Left ventricle myocardium inferior (tissue), 1 donor: Measurements from ENCODE around the gene GSG1L. TPM values are rescaled to one million over a fixed set of nuclear protein-coding genes. Genes with fewer than 3 reads are reported as not detected.
"Not testable (repeated sequence)": the region's sequence is repeated elsewhere in the genome, so short reads cannot be mapped to it uniquely, and the experiment has no call there.

Experiments
- DNase-seq: peaks from one replicate; pipeline ENCODE4 v3.0.0-alpha.2; 2020
- H3K27ac ChIP-seq: fragments of 200-600 bp; replicated peaks from 2 replicates; pipeline ENCODE4 v1.8.0; 2021
- H3K27me3 ChIP-seq: fragments of 200-600 bp; 2 replicates; pipeline ENCODE4 v1.8.0; 2021; ENCODE audit warnings: low read depth
- H3K36me3 ChIP-seq: fragments of 200-600 bp; 2 replicates; pipeline ENCODE4 v1.8.0; 2021
- H3K4me1 ChIP-seq: fragments of 200-600 bp; 2 replicates; pipeline ENCODE4 v1.8.0; 2021
- H3K4me3 ChIP-seq: fragments of 200-600 bp; 2 replicates; pipeline ENCODE4 v1.8.0; 2021; ENCODE audit warnings: mild to moderate bottlenecking, moderate library complexity
- H3K9me3 ChIP-seq: fragments of 200-600 bp; replicated peaks from 2 replicates; pipeline ENCODE4 v1.8.0; 2021
- intact Hi-C: fragments of 100-400 bp; cut with micrococcal nuclease; formaldehyde crosslinking; loops from one replicate; pipeline ENCODE4 v1.11.0; 2022
- total RNA-seq: library from RNA; stranded (reverse); fragmentation: NEBNext Ultra II Directional; extraction: Animal tissue kit (Norgen Biotek cat#: 25700); gene quantifications from one replicate; pipeline ENCODE4 v1.2.1, GENCODE V29; 2021
- TF ChIP-seq, protein P1 (sequence below): fragments of 200-600 bp; IDR thresholded peaks from 2 replicates; pipeline ENCODE4 v1.8.0; 2021; ENCODE audit warnings: antibody characterized with exemption, mild to moderate bottlenecking, borderline replicate concordance
- donor health status: DM: no; HTN: yes; CAD: no; lungs with severe emphysema.

Gene GSG1L
- total RNA-seq, 1 donor from 2014 or later = 3.4 TPM

- Histone ChIP-seq H3K27ac (no peak overlapping the region), H3K4me3 (no peak overlapping the region), H3K36me3 (no peaks in the 10 kb centered on the region), H3K27me3 (no peaks in the 10 kb centered on the region), H3K4me1 (peaks cover 14% of the 10 kb centered on the region), H3K9me3 (peaks cover 5% of the 10 kb centered on the region)
- intact Hi-C loops = no loop called here
- DNase-seq = no peak
- TF ChIP-seq, protein P1, sequence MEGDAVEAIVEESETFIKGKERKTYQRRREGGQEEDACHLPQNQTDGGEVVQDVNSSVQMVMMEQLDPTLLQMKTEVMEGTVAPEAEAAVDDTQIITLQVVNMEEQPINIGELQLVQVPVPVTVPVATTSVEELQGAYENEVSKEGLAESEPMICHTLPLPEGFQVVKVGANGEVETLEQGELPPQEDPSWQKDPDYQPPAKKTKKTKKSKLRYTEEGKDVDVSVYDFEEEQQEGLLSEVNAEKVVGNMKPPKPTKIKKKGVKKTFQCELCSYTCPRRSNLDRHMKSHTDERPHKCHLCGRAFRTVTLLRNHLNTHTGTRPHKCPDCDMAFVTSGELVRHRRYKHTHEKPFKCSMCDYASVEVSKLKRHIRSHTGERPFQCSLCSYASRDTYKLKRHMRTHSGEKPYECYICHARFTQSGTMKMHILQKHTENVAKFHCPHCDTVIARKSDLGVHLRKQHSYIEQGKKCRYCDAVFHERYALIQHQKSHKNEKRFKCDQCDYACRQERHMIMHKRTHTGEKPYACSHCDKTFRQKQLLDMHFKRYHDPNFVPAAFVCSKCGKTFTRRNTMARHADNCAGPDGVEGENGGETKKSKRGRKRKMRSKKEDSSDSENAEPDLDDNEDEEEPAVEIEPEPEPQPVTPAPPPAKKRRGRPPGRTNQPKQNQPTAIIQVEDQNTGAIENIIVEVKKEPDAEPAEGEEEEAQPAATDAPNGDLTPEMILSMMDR = no peak
These were observed 80.3 kb downstream of the GSG1L start for GRCh38 chr16:27983244-27983643.

DNA sequence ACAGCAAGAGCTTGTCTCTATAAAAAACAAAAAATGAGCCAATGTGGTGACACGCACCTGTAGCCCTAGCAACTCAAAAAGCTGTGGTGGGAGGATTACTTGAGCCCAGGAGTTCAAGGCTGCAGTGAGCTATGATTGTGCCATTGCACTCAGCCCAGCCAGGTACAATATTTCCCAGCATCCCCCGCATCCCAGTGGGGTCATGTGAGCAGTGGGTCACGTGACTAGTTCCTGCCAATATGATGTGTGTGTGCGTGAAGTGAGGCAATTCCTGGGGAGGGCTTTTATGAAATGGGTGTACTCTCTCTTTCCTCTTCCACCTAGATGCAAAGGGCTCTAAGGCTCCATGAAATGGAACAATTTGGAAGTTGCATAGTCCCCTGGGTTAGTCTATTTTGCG lies 81.3 kb downstream of the GSG1L start:
- Histone ChIP-seq H3K36me3 (no peaks in the 10 kb centered on the region), H3K27me3 (peaks cover 1% of the 10 kb centered on the region), H3K9me3 (peaks cover 5% of the 10 kb centered on the region), H3K27ac (no peak overlapping the region), H3K4me3 (no peak overlapping the region), H3K4me1 (peaks cover 18% of the 10 kb centered on the region)
- TF ChIP-seq, protein P1 = no peak
- intact Hi-C loops = no loop called here
- DNase-seq = no peak

DNA sequence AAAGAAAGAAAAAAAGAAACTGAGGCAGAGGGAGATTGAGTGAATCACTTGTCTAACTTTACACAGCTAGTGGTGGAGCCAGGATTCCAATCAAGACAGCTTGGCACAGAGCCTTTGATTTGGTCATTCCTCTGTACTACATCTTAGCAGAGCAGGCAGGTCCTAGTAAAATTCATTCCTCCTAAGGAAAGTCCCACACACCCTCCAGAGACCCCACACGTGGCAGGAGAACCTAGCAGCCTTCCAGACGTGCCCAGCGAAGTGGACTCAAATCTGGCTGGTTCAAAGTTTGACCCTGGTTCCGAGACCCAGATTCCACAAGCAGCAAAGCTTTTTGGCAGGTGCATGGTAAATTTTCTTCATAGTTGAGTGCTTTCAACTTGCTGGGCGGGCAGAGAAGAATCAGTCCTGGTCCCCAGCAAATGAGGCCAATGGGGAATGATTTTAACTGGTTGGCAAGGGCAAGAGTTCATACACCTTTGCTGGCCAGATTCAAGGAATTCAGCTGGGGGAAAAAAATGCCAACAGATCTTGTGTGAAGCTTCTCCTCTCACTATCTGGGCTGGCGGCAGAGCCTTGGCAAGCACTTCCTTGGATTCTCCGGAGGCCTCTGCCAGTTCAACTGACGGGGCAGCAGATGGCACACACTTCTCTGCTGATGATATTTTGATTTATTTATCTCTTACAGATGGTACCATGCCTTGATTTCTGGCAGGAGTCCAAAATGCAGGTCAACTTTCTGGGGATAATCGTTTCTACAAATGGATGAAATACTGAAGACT lies 82.4 kb downstream of the GSG1L start:
- H3K27me3 ChIP-seq = peaks cover 12% of the 10 kb centered on the region
- H3K9me3 ChIP-seq = peaks cover 5% of the 10 kb centered on the region
- TF ChIP-seq, protein P1 = no peak
- intact Hi-C loops = no loop called here
- no peak overlapping the region for H3K4me3 ChIP-seq
- peaks cover 18% of the 10 kb centered on the region for H3K4me1 ChIP-seq
- no peak overlapping the region for H3K27ac ChIP-seq
- no peak for DNase-seq
- no peaks in the 10 kb centered on the region for H3K36me3 ChIP-seq

DNA sequence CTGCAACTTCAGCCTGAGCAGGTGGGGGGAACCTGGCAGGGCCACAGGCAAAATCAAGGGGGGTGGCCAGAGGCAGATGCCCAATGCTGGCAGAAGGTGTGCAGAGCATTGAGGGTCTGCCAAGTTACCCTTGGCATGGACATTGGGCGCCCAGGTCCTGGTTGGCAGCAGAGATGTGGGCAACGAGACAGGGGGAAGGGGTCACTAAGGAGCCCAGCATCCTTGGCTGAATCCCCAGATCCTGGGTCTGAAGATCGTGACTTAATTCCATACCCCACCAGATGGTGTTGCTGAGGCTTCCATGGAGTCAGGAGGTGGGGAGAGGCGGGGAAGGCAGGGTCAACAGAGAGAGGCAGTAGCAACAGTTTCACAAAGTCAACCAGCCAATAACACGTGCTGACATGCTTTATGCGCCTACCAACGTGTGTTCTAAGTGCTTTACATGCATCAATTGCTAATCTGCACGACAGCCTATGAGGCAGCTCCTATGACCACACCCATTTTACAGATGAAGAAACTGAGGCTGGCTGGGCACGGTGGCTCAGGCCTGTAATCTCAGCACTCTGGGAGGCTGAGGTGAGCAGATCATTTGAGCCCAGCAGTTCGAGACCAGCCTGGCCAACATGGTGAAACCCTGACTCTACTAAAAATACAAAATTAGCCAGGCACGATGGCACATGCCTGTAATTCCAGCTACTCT lies 83.3 kb downstream of the GSG1L start:
- peaks cover 18% of the 10 kb centered on the region for H3K27me3 ChIP-seq
- peaks cover 5% of the 10 kb centered on the region for H3K9me3 ChIP-seq
- H3K36me3 ChIP-seq = no peaks in the 10 kb centered on the region
- intact Hi-C loops = no loop called here
- no peak overlapping the region for H3K27ac ChIP-seq
- H3K4me3 ChIP-seq = no peak overlapping the region
- H3K4me1 ChIP-seq = peaks cover 18% of the 10 kb centered on the region
- DNase-seq = no peak
- TF ChIP-seq, protein P1 = no peak

- not testable (repeated sequence) for H3K9me3 ChIP-seq, DNase-seq, H3K4me3 ChIP-seq, H3K36me3 ChIP-seq, H3K27ac ChIP-seq
- intact Hi-C loops = loop anchor here (10.0 kb wide), 1 partner anchor 95 kb away; no protein-coding TSS in a partner anchor
- Histone ChIP-seq H3K27me3 (peaks cover 21% of the 10 kb centered on the region), H3K4me1 (peaks cover 18% of the 10 kb centered on the region)
These were observed 83.8 kb downstream of the GSG1L start for GRCh38 chr16:27979668-27980067.

DNA sequence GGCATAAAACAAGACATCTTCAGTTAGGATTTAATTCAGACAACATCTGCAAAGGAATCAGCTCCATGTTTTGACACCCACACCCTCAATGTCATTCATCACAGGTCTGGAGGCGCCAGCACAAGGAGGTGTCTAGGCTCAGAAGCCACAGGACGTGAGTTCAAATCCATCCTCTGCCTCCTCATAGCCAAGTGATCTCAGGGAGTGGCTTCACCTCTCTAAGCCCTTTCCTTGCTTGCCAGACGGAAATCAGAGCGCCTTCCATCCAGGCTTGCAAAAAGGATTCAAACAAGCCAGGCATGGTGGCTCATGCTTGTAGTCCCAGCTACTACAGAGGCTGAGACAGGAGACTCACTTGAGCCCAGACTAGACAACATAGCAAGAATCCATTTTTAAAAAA lies 84.6 kb downstream of the GSG1L start:
- no peak overlapping the region for H3K4me3 ChIP-seq
- no peak overlapping the region for H3K27ac ChIP-seq
- H3K4me1 ChIP-seq = peaks cover 18% of the 10 kb centered on the region
- DNase-seq = no peak
- peaks cover 5% of the 10 kb centered on the region for H3K9me3 ChIP-seq
- no peaks in the 10 kb centered on the region for H3K36me3 ChIP-seq
- intact Hi-C loops = loop anchor here (10.0 kb wide), 1 partner anchor 96 kb away; no protein-coding TSS in a partner anchor
- H3K27me3 ChIP-seq = peaks cover 24% of the 10 kb centered on the region
- TF ChIP-seq, protein P1 = no peak
